Immature natural killer cell (primary cell): ENCODE results near the gene KSR1. TPM values are rescaled to one million over a fixed set of nuclear protein-coding genes. Genes with fewer than 3 reads are reported as not detected.
"Not testable (repeated sequence)": the region's sequence is repeated elsewhere in the genome, so short reads cannot be mapped to it uniquely, and the experiment has no call there.

Source experiments
- DNase-seq, 3 donors: peaks; one replicate each; pipeline ENCODE4 v3.0.0; 2022; ENCODE audit warnings: mixed read lengths in 1 of 3
- H3K27ac Mint-ChIP-seq, 6 donors: one replicate each; pipeline ENCODE4 v1.8.0; 2020; ENCODE audit warnings: mixed read lengths in 6 of 6, mild to moderate bottlenecking in 5 of 6, inconsistent platforms in 4 of 6, moderate library complexity in 3 of 6
- H3K27me3 Mint-ChIP-seq, 3 donors: one replicate each; pipeline ENCODE4 v1.8.0; 2020 to 2021; ENCODE audit warnings: low read depth in 3 of 3, mild to moderate bottlenecking in 3 of 3, mixed read lengths in 3 of 3, moderate library complexity in 3 of 3, inconsistent platforms in 1 of 3
- H3K36me3 Mint-ChIP-seq, 3 donors: one replicate each; pipeline ENCODE4 v1.8.0; 2020; ENCODE audit warnings: mixed read lengths in 3 of 3, inconsistent platforms in 2 of 3, mild to moderate bottlenecking in 2 of 3
- H3K4me1 Mint-ChIP-seq, 2 donors: one replicate each; pipeline ENCODE4 v1.8.0; 2020; ENCODE audit warnings: inconsistent platforms in 2 of 2, mild to moderate bottlenecking in 2 of 2, mixed read lengths in 2 of 2, moderate library complexity in 1 of 2
- H3K4me3 Mint-ChIP-seq, 5 donors: one replicate each; pipeline ENCODE4 v1.8.0; 2020; ENCODE audit warnings: mild to moderate bottlenecking in 5 of 5, mixed read lengths in 5 of 5, inconsistent platforms in 3 of 5, moderate library complexity in 3 of 5
- H3K9me3 Mint-ChIP-seq, 6 donors: one replicate each; pipeline ENCODE4 v1.8.0; 2020; ENCODE audit warnings: mild to moderate bottlenecking in 6 of 6, mixed read lengths in 6 of 6, inconsistent platforms in 4 of 6, moderate library complexity in 3 of 6
- polyA plus RNA-seq, 3 donors: library from polyadenylated mRNA; unstranded; fragments of 300-500 nt; fragmentation: Illumina TruSeq; gene quantifications; one replicate each; pipeline ENCODE4 v1.2.3, GENCODE V29; 2021

The KSR1 gene
- polyA plus RNA-seq, 3 donors from 2014 or later = 1.8 to 5.6 (median 2.6) TPM

GRCh38 chr17:27640790-27641189 is 184.5 kb downstream of the KSR1 start:
- peaks cover 7 to 27% (median 14%) of the 10 kb centered on the region in 3 donors for H3K36me3 Mint-ChIP-seq
- no peak for DNase-seq
- no peaks in the 10 kb centered on the region for H3K27me3 Mint-ChIP-seq

GRCh38 chr17:27644586-27644985 is 188.3 kb downstream of the KSR1 start:
- DNase-seq = no peak
- no peak overlapping the region for H3K4me3 Mint-ChIP-seq
- no peaks in the 10 kb centered on the region for H3K9me3 Mint-ChIP-seq
- H3K4me1 Mint-ChIP-seq = peaks cover 0 to 4% of the 10 kb centered on the region in 2 donors
- H3K27me3 Mint-ChIP-seq = peaks cover 0 to 2% (median 0%) of the 10 kb centered on the region in 3 donors
- peaks cover 7 to 34% (median 14%) of the 10 kb centered on the region in 3 donors for H3K36me3 Mint-ChIP-seq
- H3K27ac Mint-ChIP-seq = no peak overlapping the region

More at GRCh38 chr17:27640790-27641189, 184.5 kb downstream of the KSR1 start:
- no peaks in the 10 kb centered on the region for H3K9me3 Mint-ChIP-seq
- H3K27ac Mint-ChIP-seq = no peak overlapping the region
- no peak overlapping the region for H3K4me3 Mint-ChIP-seq
- H3K4me1 Mint-ChIP-seq = peaks cover 4% of the 10 kb centered on the region in 2 donors

GRCh38 chr17:27645621-27646020 is 189.4 kb downstream of the KSR1 start:
- not testable (repeated sequence) for H3K9me3 Mint-ChIP-seq, H3K27ac Mint-ChIP-seq, H3K4me1 Mint-ChIP-seq, H3K4me3 Mint-ChIP-seq, DNase-seq, H3K27me3 Mint-ChIP-seq
- peaks cover 3 to 28% (median 9%) of the 10 kb centered on the region in 3 donors for H3K36me3 Mint-ChIP-seq

- Mint-ChIP-seq H3K36me3 (peaks cover 3 to 24% (median 5%) of the 10 kb centered on the region in 3 donors), H3K27ac (peak overlapping the region in 1 of 6 donors; percentile 69), H3K4me3 (no peak overlapping the region), H3K27me3 (peaks cover 0 to 2% (median 0%) of the 10 kb centered on the region in 3 donors), H3K4me1 (peaks cover 0 to 4% of the 10 kb centered on the region in 2 donors), H3K9me3 (no peaks in the 10 kb centered on the region)
- no peak for DNase-seq
These were observed 190.0 kb downstream of the KSR1 start for GRCh38 chr17:27646232-27646631.

- Mint-ChIP-seq H3K27me3 (peaks cover 0 to 2% (median 0%) of the 10 kb centered on the region in 3 donors), H3K4me1 (peaks cover 0 to 4% of the 10 kb centered on the region in 2 donors), H3K27ac (peak overlapping the region in 1 of 6 donors; percentile 68), H3K4me3 (no peak overlapping the region), H3K36me3 (peaks cover 0 to 17% (median 0%) of the 10 kb centered on the region in 3 donors), H3K9me3 (no peaks in the 10 kb centered on the region)
- no peak for DNase-seq
These were observed 191.5 kb downstream of the KSR1 start for GRCh38 chr17:27647765-27648164.

- not testable (repeated sequence) for H3K4me3 Mint-ChIP-seq, H3K27me3 Mint-ChIP-seq, H3K4me1 Mint-ChIP-seq, DNase-seq, H3K9me3 Mint-ChIP-seq
- H3K27ac Mint-ChIP-seq = peak overlapping the region in 1 of 6 donors; percentile 40
- peaks cover 0 to 12% (median 0%) of the 10 kb centered on the region in 3 donors for H3K36me3 Mint-ChIP-seq
These were observed 192.9 kb downstream of the KSR1 start for GRCh38 chr17:27649111-27649571.

GRCh38 chr17:27649929-27650328 is 193.7 kb downstream of the KSR1 start:
- H3K36me3 Mint-ChIP-seq = peaks cover 0 to 11% (median 0%) of the 10 kb centered on the region in 3 donors
- H3K4me1 Mint-ChIP-seq = peaks cover 6 to 10% of the 10 kb centered on the region in 2 donors
- H3K4me3 Mint-ChIP-seq = no peak overlapping the region
- H3K27me3 Mint-ChIP-seq = peaks cover 0 to 2% (median 0%) of the 10 kb centered on the region in 3 donors
- H3K27ac Mint-ChIP-seq = no peak overlapping the region
- H3K9me3 Mint-ChIP-seq = no peaks in the 10 kb centered on the region
- DNase-seq = no peak

GRCh38 chr17:27650836-27651235 is 194.6 kb downstream of the KSR1 start:
- Mint-ChIP-seq H3K36me3 (peaks cover 0 to 11% (median 0%) of the 10 kb centered on the region in 3 donors), H3K27me3 (peaks cover 0 to 2% (median 0%) of the 10 kb centered on the region in 3 donors), H3K27ac (no peak overlapping the region), H3K9me3 (no peaks in the 10 kb centered on the region), H3K4me3 (no peak overlapping the region), H3K4me1 (peaks cover 6 to 10% of the 10 kb centered on the region in 2 donors)
- DNase-seq = no peak

GRCh38 chr17:27651411-27652345 is 195.4 kb downstream of the KSR1 start:
- no peak overlapping the region for H3K27ac Mint-ChIP-seq
- H3K9me3 Mint-ChIP-seq = no peaks in the 10 kb centered on the region
- no peak overlapping the region for H3K4me3 Mint-ChIP-seq

GRCh38 chr17:27653449-27653971 is 197.3 kb downstream of the KSR1 start:
- not testable (repeated sequence) for H3K36me3 Mint-ChIP-seq, H3K27ac Mint-ChIP-seq, H3K4me3 Mint-ChIP-seq, H3K9me3 Mint-ChIP-seq, DNase-seq, H3K27me3 Mint-ChIP-seq, H3K4me1 Mint-ChIP-seq

More at GRCh38 chr17:27651411-27652345, 195.4 kb downstream of the KSR1 start:
- Mint-ChIP-seq H3K4me1 (peaks cover 6 to 10% of the 10 kb centered on the region in 2 donors), H3K36me3 (peaks cover 0 to 11% (median 0%) of the 10 kb centered on the region in 3 donors), H3K27me3 (peaks cover 0 to 2% (median 0%) of the 10 kb centered on the region in 3 donors)
- DNase-seq = peak; percentile 40 to 55 (median 47)

- DNase-seq = no peak
- Mint-ChIP-seq H3K27ac (no peak overlapping the region), H3K27me3 (peaks cover 3 to 4% (median 3%) of the 10 kb centered on the region in 3 donors), H3K4me1 (peaks cover 5 to 6% of the 10 kb centered on the region in 2 donors), H3K9me3 (no peaks in the 10 kb centered on the region), H3K4me3 (no peak overlapping the region), H3K36me3 (no peaks in the 10 kb centered on the region)
These were observed 197.9 kb downstream of the KSR1 start for GRCh38 chr17:27654136-27654535.

- Mint-ChIP-seq H3K4me1 (peaks cover 5 to 6% of the 10 kb centered on the region in 2 donors), H3K27me3 (peaks cover 3 to 6% (median 3%) of the 10 kb centered on the region in 3 donors), H3K36me3 (no peaks in the 10 kb centered on the region), H3K27ac (no peak overlapping the region), H3K4me3 (no peak overlapping the region), H3K9me3 (no peaks in the 10 kb centered on the region)
- peak; percentile 36 to 52 (median 50) for DNase-seq
These were observed 198.6 kb downstream of the KSR1 start for GRCh38 chr17:27654654-27655524.

- not testable (repeated sequence) for H3K36me3 Mint-ChIP-seq, DNase-seq, H3K27ac Mint-ChIP-seq, H3K27me3 Mint-ChIP-seq, H3K4me1 Mint-ChIP-seq, H3K9me3 Mint-ChIP-seq, H3K4me3 Mint-ChIP-seq
These were observed 199.4 kb downstream of the KSR1 start for GRCh38 chr17:27655525-27656111.
